PC-3 (cell line): ENCODE results near the gene CRTC1. TPM values are rescaled to one million over a fixed set of nuclear protein-coding genes. Genes with fewer than 3 reads are reported as not detected.

Source experiments
- ATAC-seq: fragments of 200-7000 bp; cut with Tn5 transposase; 2 replicates; pipeline ENCODE4 v1.9.1; 2020; ENCODE audit warnings: mild to moderate bottlenecking, moderate library complexity
- BruUV-seq: library from RNA; stranded (reverse); fragments of 400-500 nt; replicated peaks from 2 replicates; lab custom pipeline; 2021; lab: Mats Ljungman, UMichigan
- CTCF ChIA-PET: fragments of 300-600 bp; sonication (Branson Sonifier 250); formaldehyde crosslinking; loops from one replicate; lab custom pipeline; 2022; ENCODE audit warnings: antibody characterized with exemption; lab: Charles Lee
- POLR2A ChIA-PET: fragments of 300-600 bp; sonication (Branson Sonifier 250); formaldehyde crosslinking; loops from one replicate; lab custom pipeline; 2022; ENCODE audit warnings: antibody characterized with exemption; ENCODE audit not compliant: unreplicated experiment; lab: Charles Lee
- DNase-seq: peaks from one replicate; pipeline ENCODE4 v3.0.0-alpha.2; 2015
- H2AFZ ChIP-seq: fragments of 300-600 bp; sonication (generic); 2 replicates; pipeline ENCODE4 v1.6.0; 2016; ENCODE audit warnings: antibody characterized with exemption, low read length
- H3F3A ChIP-seq: fragments of 300-600 bp; sonication (generic); one replicate; pipeline ENCODE4 v1.6.0; 2017; ENCODE audit warnings: antibody characterized with exemption, low read length, control low read depth, mild to moderate bottlenecking; ENCODE audit not compliant: unreplicated experiment
- H3K27ac ChIP-seq: fragments of 300-600 bp; sonication (generic); 2 replicates; pipeline ENCODE4 v1.5.1; 2016; ENCODE audit warnings: mild to moderate bottlenecking, low read length
- H3K27me3 ChIP-seq: fragments of 300-600 bp; sonication (generic); 2 replicates; pipeline ENCODE4 v1.6.1; 2016; ENCODE audit warnings: low read length, mixed read lengths
- H3K36me3 ChIP-seq: fragments of 300-600 bp; sonication (generic); 2 replicates; pipeline ENCODE4 v1.6.1; 2016; ENCODE audit warnings: low read depth, mixed run types, low read length, mixed read lengths
- H3K4me1 ChIP-seq: fragments of 300-600 bp; sonication (generic); 2 replicates; pipeline ENCODE4 v1.5.1; 2016; ENCODE audit warnings: low read length; ENCODE audit not compliant: insufficient read depth
- H3K4me2 ChIP-seq: fragments of 300-600 bp; sonication (generic); 2 replicates; pipeline ENCODE4 v1.6.0; 2016; ENCODE audit warnings: low read length
- H3K4me3 ChIP-seq: fragments of 300-600 bp; sonication (generic); 2 replicates; pipeline ENCODE4 v1.5.1; 2016; ENCODE audit warnings: mild to moderate bottlenecking, low read length, mixed read lengths
- H3K79me2 ChIP-seq: fragments of 300-600 bp; sonication (generic); 2 replicates; pipeline ENCODE4 v1.6.1; 2017; ENCODE audit warnings: low read length, mixed read lengths
- H3K9ac ChIP-seq: fragments of 300-600 bp; sonication (generic); 2 replicates; pipeline ENCODE4 v1.6.0; 2016; ENCODE audit warnings: mild to moderate bottlenecking, low read length
- H3K9me2 ChIP-seq: fragments of 300-600 bp; sonication (generic); replicated peaks from 2 replicates; pipeline ENCODE4 v1.6.1; 2016; ENCODE audit warnings: mixed run types, low read length, mixed read lengths
- H3K9me3 ChIP-seq: fragments of 300-600 bp; sonication (generic); 2 replicates; pipeline ENCODE4 v1.6.1; 2016; ENCODE audit warnings: low read length, mixed read lengths
- H4K20me1 ChIP-seq: fragments of 300-600 bp; sonication (generic); 2 replicates; pipeline ENCODE4 v1.6.1; 2016; ENCODE audit warnings: low read length, mixed read lengths
- CTCF ChIP-seq: fragments of 300-600 bp; sonication (generic); conservative IDR thresholded peaks from 2 replicates; pipeline ENCODE4 v1.5.1; 2017; ENCODE audit warnings: antibody characterized with exemption, low read depth, mild to moderate bottlenecking, low read length
- EZH2 ChIP-seq: fragments of 300-600 bp; sonication (generic); IDR thresholded peaks from one replicate; pipeline ENCODE4 v1.6.1; 2017; ENCODE audit warnings: antibody characterized with exemption, mild to moderate bottlenecking, low read length; ENCODE audit not compliant: unreplicated experiment
- EZH2phosphoT487 ChIP-seq: fragments of 300-600 bp; sonication (generic); IDR thresholded peaks from 2 replicates; pipeline ENCODE4 v1.6.1; 2018; ENCODE audit warnings: mild to moderate bottlenecking, antibody characterized with exemption, low read length, borderline replicate concordance
- intact Hi-C: fragments of 100-400 bp; cut with micrococcal nuclease; formaldehyde crosslinking; loops from 2 replicates; pipeline ENCODE4 v1.9.0; 2023
- total RNA-seq: library from RNA; depleted of rRNA; stranded (reverse); fragments of >200 nt; gene quantifications from 2 replicates; pipeline ENCODE4 v1.2.3, GENCODE V29; 2014

The CRTC1 gene
- total RNA-seq, 1 experiment from 2014 or later: 6.7 TPM

DNA sequence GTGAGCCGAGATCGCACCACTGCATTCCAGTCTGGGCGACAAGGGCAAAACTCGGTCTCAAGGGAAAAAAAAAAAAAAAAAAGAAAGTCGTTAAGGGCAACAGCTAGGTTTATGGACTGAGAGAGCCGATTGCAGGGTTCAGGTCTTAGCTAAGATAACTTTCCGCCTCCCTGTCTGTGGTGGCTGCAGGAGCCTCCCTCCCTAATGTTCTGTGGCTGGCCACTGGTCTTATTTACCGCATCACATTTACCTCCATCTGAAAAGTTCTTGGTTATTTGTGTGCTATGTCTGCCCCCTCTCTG is 722 bp upstream of the CRTC1 start:
- peaks cover 26% of the 10 kb centered on the region for H3K4me1 ChIP-seq
- POLR2A ChIA-PET: interaction anchor here (0.6 kb wide), 1 partner anchor 263 kb away, joined by 3 read pairs; the partner anchor contains the start of gene SSBP4
- peaks cover 9% of the 10 kb centered on the region for H4K20me1 ChIP-seq
- CTCF ChIA-PET: interaction anchor here (0.6 kb wide), 2 partner anchors 143 to 213 kb away, joined by 3 to 9 read pairs; partner anchors contain the start of gene CERS1
- H3K9me3 ChIP-seq: no peaks in the 10 kb centered on the region
- H3K79me2 ChIP-seq: peaks cover 40% of the 10 kb centered on the region
- DNase-seq (no peak), ATAC-seq (no peak; the same call in 1 of the 2 replicates)
- no TSS peak for BruUV-seq
- H3K27me3 ChIP-seq: no peaks in the 10 kb centered on the region
- peak overlapping the region; percentile 77 for H3K4me2 ChIP-seq
- no peak overlapping the region for H3K27ac ChIP-seq
- H2AFZ ChIP-seq: peak overlapping the region; percentile 69
- H3K9ac ChIP-seq: peak overlapping the region; percentile 63
- intact Hi-C loops: no loop called here
- no peaks in the 10 kb centered on the region for H3K9me2 ChIP-seq
- no peaks in the 10 kb centered on the region for H3F3A ChIP-seq
- H3K4me3 ChIP-seq: peak overlapping the region; percentile 61
- TF ChIP-seq EZH2: no peak
- no peak for TF ChIP-seq CTCF
- TF ChIP-seq EZH2phosphoT487: no peak
- H3K36me3 ChIP-seq: no peaks in the 10 kb centered on the region

GRCh38 chr19:18683958-18684641 is 620 bp downstream of the CRTC1 start:
- DNase-seq (no peak), ATAC-seq (no peak; the same call in 1 of the 2 replicates)
- Histone ChIP-seq H3K79me2 (peaks cover 51% of the 10 kb centered on the region), H3K4me2 (peak overlapping the region; percentile 100), H3K27ac (no peak overlapping the region), H3K9me2 (no peaks in the 10 kb centered on the region), H3F3A (no peaks in the 10 kb centered on the region), H2AFZ (no peak overlapping the region), H3K36me3 (no peaks in the 10 kb centered on the region), H3K9me3 (no peaks in the 10 kb centered on the region), H3K27me3 (no peaks in the 10 kb centered on the region), H3K9ac (peak overlapping the region; percentile 14; the same call in 1 of the 2 replicates), H3K4me3 (peak overlapping the region; percentile 85), H3K4me1 (peaks cover 16% of the 10 kb centered on the region), H4K20me1 (peaks cover 9% of the 10 kb centered on the region)
- intact Hi-C loops: no loop called here
- POLR2A ChIA-PET: no interaction called here
- BruUV-seq: no TSS peak
- TF ChIP-seq CTCF (no peak), EZH2 (no peak), EZH2phosphoT487 (no peak)
- CTCF ChIA-PET: no interaction called here

GRCh38 chr19:18684642-18684993 is 1.1 kb downstream of the CRTC1 start:
- intact Hi-C loops: no loop called here
- H3K9me2 ChIP-seq: no peaks in the 10 kb centered on the region
- no TSS peak for BruUV-seq
- CTCF ChIA-PET: no interaction called here
- ATAC-seq (no peak), DNase-seq (no peak)
- peaks cover 55% of the 10 kb centered on the region for H3K79me2 ChIP-seq
- peak overlapping the region; percentile 85 for H3K4me3 ChIP-seq
- no peaks in the 10 kb centered on the region for H3K9me3 ChIP-seq
- H2AFZ ChIP-seq: no peak overlapping the region
- H3K36me3 ChIP-seq: no peaks in the 10 kb centered on the region
- no peak for TF ChIP-seq EZH2phosphoT487
- no peak for TF ChIP-seq CTCF
- no peak for TF ChIP-seq EZH2
- H3F3A ChIP-seq: no peaks in the 10 kb centered on the region
- H3K27ac ChIP-seq: no peak overlapping the region
- H3K4me1 ChIP-seq: peaks cover 16% of the 10 kb centered on the region
- peak overlapping the region; percentile 100 for H3K4me2 ChIP-seq
- no peaks in the 10 kb centered on the region for H3K27me3 ChIP-seq
- H3K9ac ChIP-seq: no peak overlapping the region
- peaks cover 9% of the 10 kb centered on the region for H4K20me1 ChIP-seq
- POLR2A ChIA-PET: no interaction called here
